ENCODE data around the gene KCNT2. TPM values are rescaled to one million over a fixed set of nuclear protein-coding genes. Genes with fewer than 3 reads are reported as not detected.

The KCNT2 gene
- total and polyA plus RNA-seq, 2 experiments from 2014 or later, result 0.14 to 0.32 TPM

- Histone ChIP-seq H4K20me1 (ENCODE audit: insufficient read depth) (no peaks in the 10 kb centered on the region), H3K9ac (no peak overlapping the region), H3K27ac (no peak overlapping the region), H3K4me2 (ENCODE audit: unreplicated experiment) (no peak overlapping the region), H3K27me3 (replicated peaks; ENCODE audit: insufficient read depth) (no peaks in the 10 kb centered on the region), H3K4me3 (no peak overlapping the region), H3K9me2 (ENCODE audit: insufficient read depth) (no peaks in the 10 kb centered on the region), H2AFZ (no peak overlapping the region), H3K4me1 (ENCODE audit: insufficient read depth) (no peaks in the 10 kb centered on the region), H3K9me3 (ENCODE audit: low read depth) (no peaks in the 10 kb centered on the region), H3F3A (ENCODE audit: insufficient read depth) (no peaks in the 10 kb centered on the region), H3K79me2 (ENCODE audit: insufficient read depth) (no peaks in the 10 kb centered on the region), H3K36me3 (ENCODE audit: low read depth) (no peaks in the 10 kb centered on the region)
- in situ Hi-C loops (cut with MboI), result no loop called here
- no peak for DNase-seq
- 80% methylated on average over 3 of the region's 3 CpGs for WGBS, 2 experiments (ENCODE audit: low coverage in 1 of 2, low lambda C conversion rate in 2 of 2, missing lambda C conversion rate in 2 of 2)
- TF ChIP-seq EZH2phosphoT487 (IDR thresholded peaks at IDR 0.05; ENCODE audit: insufficient read depth, low read depth), result no peak
- no peak for TF ChIP-seq EZH2 (IDR thresholded peaks at IDR 0.05; ENCODE audit: insufficient read depth, poor library complexity, severe bottlenecking)
Measured at GRCh38 chr1:196543833-196544232, 64.4 kb downstream of the KCNT2 start.

- Histone ChIP-seq H4K20me1 (ENCODE audit: insufficient read depth) (no peaks in the 10 kb centered on the region), H3K4me1 (ENCODE audit: insufficient read depth) (no peaks in the 10 kb centered on the region), H3K36me3 (ENCODE audit: low read depth) (no peaks in the 10 kb centered on the region), H3K27ac (no peak overlapping the region), H3F3A (ENCODE audit: insufficient read depth) (no peaks in the 10 kb centered on the region), H3K9ac (no peak overlapping the region), H3K9me3 (ENCODE audit: low read depth) (no peaks in the 10 kb centered on the region), H3K4me3 (no peak overlapping the region), H3K27me3 (replicated peaks; ENCODE audit: insufficient read depth) (no peaks in the 10 kb centered on the region), H3K4me2 (ENCODE audit: unreplicated experiment) (no peak overlapping the region), H3K79me2 (ENCODE audit: insufficient read depth) (no peaks in the 10 kb centered on the region), H2AFZ (no peak overlapping the region), H3K9me2 (ENCODE audit: insufficient read depth) (no peaks in the 10 kb centered on the region)
- WGBS, 2 experiments (ENCODE audit: low coverage in 1 of 2, low lambda C conversion rate in 2 of 2, missing lambda C conversion rate in 2 of 2), result 90 to 91% methylated on average over 4 of the region's 4 CpGs
- no peak for DNase-seq
- in situ Hi-C loops (cut with MboI), result no loop called here
- TF ChIP-seq EZH2phosphoT487 (IDR thresholded peaks at IDR 0.05; ENCODE audit: insufficient read depth, low read depth) (no peak), EZH2 (IDR thresholded peaks at IDR 0.05; ENCODE audit: insufficient read depth, poor library complexity, severe bottlenecking) (no peak)
Measured at GRCh38 chr1:196538473-196538872, 69.8 kb downstream of the KCNT2 start.

GRCh38 chr1:196535727-196536126, 72.5 kb downstream of the KCNT2 start:
- Histone ChIP-seq H3K36me3 (ENCODE audit: low read depth) (no peaks in the 10 kb centered on the region), H3K9me3 (ENCODE audit: low read depth) (no peaks in the 10 kb centered on the region), H3K27ac (no peak overlapping the region), H3K9me2 (ENCODE audit: insufficient read depth) (no peaks in the 10 kb centered on the region), H3K4me3 (no peak overlapping the region), H2AFZ (no peak overlapping the region), H4K20me1 (ENCODE audit: insufficient read depth) (no peaks in the 10 kb centered on the region), H3K9ac (no peak overlapping the region), H3K79me2 (ENCODE audit: insufficient read depth) (no peaks in the 10 kb centered on the region), H3K27me3 (replicated peaks; ENCODE audit: insufficient read depth) (no peaks in the 10 kb centered on the region), H3K4me2 (ENCODE audit: unreplicated experiment) (no peak overlapping the region), H3F3A (ENCODE audit: insufficient read depth) (no peaks in the 10 kb centered on the region), H3K4me1 (ENCODE audit: insufficient read depth) (no peaks in the 10 kb centered on the region)
- peak; percentile 37 for DNase-seq
- TF ChIP-seq EZH2 (IDR thresholded peaks at IDR 0.05; ENCODE audit: insufficient read depth, poor library complexity, severe bottlenecking), result no peak
- no peak for TF ChIP-seq EZH2phosphoT487 (IDR thresholded peaks at IDR 0.05; ENCODE audit: insufficient read depth, low read depth)
- in situ Hi-C loops (cut with MboI), result no loop called here
- 76 to 77% methylated on average over 3 of the region's 3 CpGs for WGBS, 2 experiments (ENCODE audit: low coverage in 1 of 2, low lambda C conversion rate in 2 of 2, missing lambda C conversion rate in 2 of 2)

- H3K9me2 ChIP-seq (ENCODE audit: insufficient read depth), result no peaks in the 10 kb centered on the region
- no peak for TF ChIP-seq EZH2phosphoT487 (IDR thresholded peaks at IDR 0.05; ENCODE audit: insufficient read depth, low read depth)
- TF ChIP-seq EZH2 (IDR thresholded peaks at IDR 0.05; ENCODE audit: insufficient read depth, poor library complexity, severe bottlenecking), result no peak
- no peak overlapping the region for H3K27ac ChIP-seq
- H3K4me3 ChIP-seq, result no peak overlapping the region
- no peaks in the 10 kb centered on the region for H3K9me3 ChIP-seq (ENCODE audit: low read depth)
- no peak for DNase-seq
- H3K4me1 ChIP-seq (ENCODE audit: insufficient read depth), result peaks cover 8% of the 10 kb centered on the region; the same call in 1 of the 2 replicates
- in situ Hi-C loops (cut with MboI), result no loop called here
- H4K20me1 ChIP-seq (ENCODE audit: insufficient read depth), result no peaks in the 10 kb centered on the region
- H3F3A ChIP-seq (ENCODE audit: insufficient read depth), result no peaks in the 10 kb centered on the region
- H2AFZ ChIP-seq, result peak overlapping the region; percentile 41; the same call in 1 of the 2 replicates
- no peak overlapping the region for H3K4me2 ChIP-seq (ENCODE audit: unreplicated experiment)
- WGBS, 2 experiments (ENCODE audit: low coverage in 1 of 2, low lambda C conversion rate in 2 of 2, missing lambda C conversion rate in 2 of 2), result 27 to 29% methylated on average over 3 of the region's 3 CpGs
- H3K9ac ChIP-seq, result no peak overlapping the region
- no peaks in the 10 kb centered on the region for H3K79me2 ChIP-seq (ENCODE audit: insufficient read depth)
- H3K36me3 ChIP-seq (ENCODE audit: low read depth), result no peaks in the 10 kb centered on the region
- no peaks in the 10 kb centered on the region for H3K27me3 ChIP-seq (replicated peaks; ENCODE audit: insufficient read depth)
Measured at GRCh38 chr1:196531737-196532524, 76.3 kb downstream of the KCNT2 start.
